Keratinocyte (primary cell): ENCODE measurements around the gene AP4S1. TPM values are rescaled to one million over a fixed set of nuclear protein-coding genes. Genes with fewer than 3 reads are reported as not detected.

Experiments
- DNase-seq: peaks from one replicate; pipeline ENCODE4 v3.0.0-alpha.2; 2011; ENCODE audit warnings: low read depth, missing footprints, low spot score
- FAIRE-seq: peaks from 2 replicates; lab custom pipeline; 2011; peaks lifted over from hg19 to GRCh38; lab: Jason Lieb, UNC
- H2AFZ ChIP-seq: 2 replicates; pipeline ENCODE4 v1.6.0; 2012; ENCODE audit warnings: low read length, control low read depth, inconsistent platforms; ENCODE audit not compliant: control insufficient read depth
- H3K27ac ChIP-seq: 2 replicates; pipeline ENCODE4 v1.5.1; 2011; ENCODE audit warnings: low read length; ENCODE audit not compliant: control insufficient read depth, insufficient read depth
- H3K27me3 ChIP-seq: 3 replicates; pipeline ENCODE4 v1.6.0; 2011; ENCODE audit warnings: low read length; ENCODE audit not compliant: control insufficient read depth, insufficient read depth; ENCODE audit errors: extremely low read depth
- H3K36me3 ChIP-seq, 2 experiments: 2 replicates in 1 of 2; 3 replicates in 1 of 2; pipeline ENCODE4 v1.5.1; 2011; ENCODE audit warnings: low read length in 2 of 2, mild to moderate bottlenecking in 1 of 2; ENCODE audit not compliant: control insufficient read depth in 2 of 2, insufficient read depth in 2 of 2; ENCODE audit errors: extremely low read depth in 1 of 2
- H3K4me1 ChIP-seq: 3 replicates; pipeline ENCODE4 v1.5.1; 2011; ENCODE audit warnings: low read length; ENCODE audit not compliant: control insufficient read depth, insufficient read depth; ENCODE audit errors: extremely low read depth
- H3K4me2 ChIP-seq: 3 replicates; pipeline ENCODE4 v1.6.0; 2011; ENCODE audit warnings: low read depth, low read length; ENCODE audit not compliant: control insufficient read depth, insufficient read depth; ENCODE audit errors: extremely low read depth
- H3K4me3 ChIP-seq, 3 experiments: fragments of 200-600 bp in 1 of 3; sonication (generic) in 1 of 3; 2 replicates in 2 of 3; 3 replicates in 1 of 3; pipeline ENCODE4 v1.5.1; 2011 to 2016; ENCODE audit warnings: low read length in 3 of 3, mild to moderate bottlenecking in 3 of 3, control low read depth in 2 of 3, inconsistent platforms in 1 of 3, low read depth in 1 of 3, mixed read lengths in 1 of 3, mixed run types in 1 of 3, moderate library complexity in 1 of 3; ENCODE audit not compliant: control insufficient read depth in 2 of 3, insufficient read depth in 2 of 3; ENCODE audit errors: extremely low read depth in 1 of 3
- H3K79me2 ChIP-seq: 2 replicates; pipeline ENCODE4 v1.6.0; 2012; ENCODE audit warnings: low read length; ENCODE audit not compliant: control insufficient read depth, insufficient read depth
- H3K9ac ChIP-seq: 3 replicates; pipeline ENCODE4 v1.6.0; 2011; ENCODE audit warnings: low read length; ENCODE audit not compliant: control insufficient read depth, insufficient read depth; ENCODE audit errors: extremely low read depth
- H3K9me1 ChIP-seq: 3 replicates; pipeline ENCODE4 v1.6.0; 2011; ENCODE audit warnings: low read length; ENCODE audit not compliant: control insufficient read depth, insufficient read depth; ENCODE audit errors: extremely low read depth
- H3K9me3 ChIP-seq: 2 replicates; pipeline ENCODE4 v1.5.1; 2012; ENCODE audit warnings: low read depth, low read length; ENCODE audit not compliant: control insufficient read depth
- H4K20me1 ChIP-seq: 3 replicates; pipeline ENCODE4 v1.6.0; 2011; ENCODE audit warnings: low read length; ENCODE audit not compliant: control insufficient read depth, insufficient read depth; ENCODE audit errors: extremely low read depth
- CTCF ChIP-seq, 3 experiments: IDR thresholded peaks in 1 of 3; conservative IDR thresholded peaks in 1 of 3; optimal IDR thresholded peaks in 1 of 3; 2 replicates in 2 of 3; 3 replicates in 1 of 3; pipeline versions ENCODE3 to v1.5.1; 2011; ENCODE audit warnings: low read length in 3 of 3, mild to moderate bottlenecking in 3 of 3, moderate library complexity in 2 of 3, control low read depth in 1 of 3, inconsistent platforms in 1 of 3; ENCODE audit not compliant: insufficient read depth in 2 of 3; ENCODE audit errors: extremely low read depth in 1 of 3
- EZH2 ChIP-seq: IDR thresholded peaks from one replicate; pipeline ENCODE4 v1.6.1; 2012; ENCODE audit warnings: inconsistent platforms, mild to moderate bottlenecking, low read length, moderate library complexity
- dilution Hi-C: fragments of 300-500 bp; cut with MboI; formaldehyde crosslinking; loops from one replicate; pipeline ENCODE4 v1.7.0; 2020; ENCODE audit warnings: low sequenced_read_pairs; ENCODE audit not compliant: extremely low pct_ligation_motif_present
- polyA plus RNA-seq, 5 experiments: library from polyadenylated mRNA; depleted of rRNA in 3 of 5; stranded (reverse) in 3 of 5; stranded (forward) in 1 of 5; unstranded in 1 of 5; fragments of >200 nt; gene quantifications; 1 replicate in 1 of 5; 2 replicates in 3 of 5; 3 replicates in 1 of 5; pipeline versions ENCODE4 v1.2.1 to v1.2.3, GENCODE V29; 2011 to 2012; ENCODE audit warnings: missing spikeins in 2 of 5, low read depth in 1 of 5, low replicate concordance in 1 of 5

The AP4S1 gene
- polyA plus RNA-seq, 1 donor (not counting 4 experiments of a cell fraction or from before 2014, with no cell fraction given), result 6.2 TPM

DNA sequence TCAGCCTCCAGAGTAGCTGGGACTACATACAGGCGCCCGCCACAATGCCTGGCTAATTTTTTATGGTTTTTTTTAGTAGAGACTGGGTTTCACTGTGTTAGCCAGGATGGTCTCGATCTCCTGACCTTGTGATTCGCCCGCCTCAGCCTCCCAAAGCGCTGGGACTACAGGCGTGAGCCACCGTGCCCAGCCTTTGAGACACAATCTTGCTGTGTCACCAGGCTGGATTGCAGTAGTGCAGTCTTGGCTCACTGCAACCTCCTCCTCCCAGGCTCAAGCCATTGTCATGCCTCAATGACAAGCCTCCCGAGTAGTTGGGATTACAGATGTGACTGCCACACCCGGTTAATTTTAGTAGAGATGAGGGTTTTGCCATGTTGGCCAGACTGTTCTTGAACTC lies 22.1 kb downstream of the AP4S1 start:
- dilution Hi-C loops, result no loop called here
- H3K36me3 ChIP-seq, result no peaks in the 10 kb centered on the region
- no peak overlapping the region for H2AFZ ChIP-seq
- no peak for DNase-seq
- no peak for TF ChIP-seq EZH2
- no peak for TF ChIP-seq CTCF (optimal IDR thresholded peaks at IDR 0.05 in 1 of 3, IDR thresholded peaks at IDR 0.05 in 1 of 3, conservative IDR thresholded peaks at IDR 0.05 in 1 of 3; ENCODE audit: extremely low read depth in 1 of 3, insufficient read depth in 2 of 3, low read length in 3 of 3)
- H3K27me3 ChIP-seq, result no peaks in the 10 kb centered on the region
- H3K4me3 ChIP-seq, result no peak overlapping the region
- peaks cover 6% of the 10 kb centered on the region for H3K4me1 ChIP-seq
- H3K9ac ChIP-seq, result no peak overlapping the region
- H3K4me2 ChIP-seq, result no peak overlapping the region
- H3K79me2 ChIP-seq, result no peaks in the 10 kb centered on the region
- no peak for FAIRE-seq
- no peak overlapping the region for H3K27ac ChIP-seq
- H4K20me1 ChIP-seq, result no peaks in the 10 kb centered on the region
- H3K9me1 ChIP-seq, result no peaks in the 10 kb centered on the region
- H3K9me3 ChIP-seq, result no peaks in the 10 kb centered on the region

GRCh38 chr14:31051023-31051422 lies 25.6 kb downstream of the AP4S1 start:
- Histone ChIP-seq H3K9me1 (no peaks in the 10 kb centered on the region), H3K9me3 (no peaks in the 10 kb centered on the region), H3K36me3 (no peaks in the 10 kb centered on the region), H3K4me2 (no peak overlapping the region), H3K4me3 (no peak overlapping the region), H3K27ac (no peak overlapping the region), H3K9ac (no peak overlapping the region), H3K27me3 (no peaks in the 10 kb centered on the region), H2AFZ (no peak overlapping the region), H3K79me2 (no peaks in the 10 kb centered on the region), H3K4me1 (peaks cover 11% of the 10 kb centered on the region), H4K20me1 (no peaks in the 10 kb centered on the region)
- DNase-seq (no peak), FAIRE-seq (no peak)
- dilution Hi-C loops, result no loop called here
- TF ChIP-seq CTCF (optimal IDR thresholded peaks at IDR 0.05 in 1 of 3, IDR thresholded peaks at IDR 0.05 in 1 of 3, conservative IDR thresholded peaks at IDR 0.05 in 1 of 3; ENCODE audit: extremely low read depth in 1 of 3, insufficient read depth in 2 of 3, low read length in 3 of 3), result no peak
- no peak for TF ChIP-seq EZH2
